ENCODE data around the gene ERV3-1.
"Not testable (repeated sequence)": the region's sequence is repeated elsewhere in the genome, so short reads cannot be mapped to it uniquely, and the experiment has no call there.

The ERV3-1 gene

GRCh38 chr7:64999165-65000004, 7.1 kb downstream of the ERV3-1 start:
- no peak for DNase-seq

GRCh38 chr7:64998865-64999164, 7.7 kb downstream of the ERV3-1 start:
- no peak for DNase-seq

GRCh38 chr7:64997927-64998391, 8.5 kb downstream of the ERV3-1 start:
- no peak for DNase-seq

- no peak for DNase-seq
Measured at GRCh38 chr7:64997164-64997908, 9.2 kb downstream of the ERV3-1 start.

- no peak for DNase-seq
Measured at GRCh38 chr7:64996305-64996704, 10.2 kb downstream of the ERV3-1 start.

- DNase-seq: no peak
Measured at GRCh38 chr7:64993901-64994300, 12.6 kb downstream of the ERV3-1 start.

- DNase-seq: no peak
Measured at GRCh38 chr7:64992971-64993370, 13.5 kb downstream of the ERV3-1 start.

GRCh38 chr7:64990936-64991335, 15.6 kb downstream of the ERV3-1 start, which contains the start of gene ZNF117:
Gene ZNF117, minus strand, starts transcription at chr7:64991036.
- no peak for DNase-seq

- no peak for DNase-seq
Measured at GRCh38 chr7:64990216-64990615, 16.3 kb downstream of the ERV3-1 start.

- DNase-seq: no peak
Measured at GRCh38 chr7:64978497-64979203, 27.8 kb downstream of the ERV3-1 start.

GRCh38 chr7:64965594-64965993, 40.9 kb downstream of the ERV3-1 start:
- no peak for DNase-seq

GRCh38 chr7:64959072-64959747, 47.3 kb downstream of the ERV3-1 start:
- peak; percentile 73 to 87 for DNase-seq

GRCh38 chr7:64951250-64951848, 55.1 kb downstream of the ERV3-1 start:
- peak in 1 of 2 experiments; percentile 14 for DNase-seq

- DNase-seq: not testable (repeated sequence)
Measured at GRCh38 chr7:64950673-64951072, 55.8 kb downstream of the ERV3-1 start.

GRCh38 chr7:64948774-64949173, 57.7 kb downstream of the ERV3-1 start:
- DNase-seq: not testable (repeated sequence)

GRCh38 chr7:64947252-64948000, 59.1 kb downstream of the ERV3-1 start:
- no peak for DNase-seq

- peak in 1 of 2 experiments; percentile 36 for DNase-seq
Measured at GRCh38 chr7:64946772-64947171, 59.7 kb downstream of the ERV3-1 start.

GRCh38 chr7:64945503-64946175, 60.8 kb downstream of the ERV3-1 start:
- no peak for DNase-seq

GRCh38 chr7:64944667-64945502, 61.6 kb downstream of the ERV3-1 start:
- DNase-seq: not testable (repeated sequence)

Measured in NCI-H187 (cell line).